Mesothelial cell of epicardium (in vitro differentiated cells): ENCODE data around the gene IKZF2. TPM values are rescaled to one million over a fixed set of nuclear protein-coding genes. Genes with fewer than 3 reads are reported as not detected.

Experiments
- DNase-seq, 2 experiments: peaks; one replicate each; pipeline ENCODE4 v3.0.0; 2021; ENCODE audit warnings: low spot score in 2 of 2; ENCODE audit not compliant: unreplicated experiment in 2 of 2
- H3K27ac Mint-ChIP-seq: 2 replicates; pipeline ENCODE4 v1.8.0; 2021; ENCODE audit warnings: mixed read lengths
- H3K27me3 Mint-ChIP-seq: 2 replicates; pipeline ENCODE4 v1.8.0; 2021; ENCODE audit warnings: low read depth, mixed read lengths
- H3K36me3 Mint-ChIP-seq: 2 replicates; pipeline ENCODE4 v1.8.0; 2021; ENCODE audit warnings: mixed read lengths
- H3K4me1 Mint-ChIP-seq: 2 replicates; pipeline ENCODE4 v1.8.0; 2021; ENCODE audit warnings: mixed read lengths
- H3K4me3 Mint-ChIP-seq: 2 replicates; pipeline ENCODE4 v1.8.0; 2021; ENCODE audit warnings: mild to moderate bottlenecking, moderate library complexity, mixed read lengths
- H3K9me3 Mint-ChIP-seq: 2 replicates; pipeline ENCODE4 v1.8.0; 2021; ENCODE audit warnings: mixed read lengths
- total RNA-seq: library from RNA; stranded (reverse); gene quantifications from 3 replicates; pipeline ENCODE4 v1.2.1, GENCODE V29; 2021
- TF ChIP-seq, protein P1 (sequence below): fragments of 200-600 bp; sonication (generic); IDR thresholded peaks from one replicate; pipeline ENCODE4 v1.5.0; 2021; ENCODE audit warnings: antibody characterized with exemption; ENCODE audit not compliant: unreplicated experiment

The IKZF2 gene
- total RNA-seq, 1 donor from 2014 or later: 44.8 TPM

- no peak for DNase-seq
- no peaks in the 10 kb centered on the region for H3K9me3 Mint-ChIP-seq
- H3K4me1 Mint-ChIP-seq: peaks cover 29% of the 10 kb centered on the region
- no peak overlapping the region for H3K4me3 Mint-ChIP-seq
- H3K27me3 Mint-ChIP-seq: no peaks in the 10 kb centered on the region
- peak overlapping the region; percentile 39 for H3K27ac Mint-ChIP-seq
- TF ChIP-seq, protein P1, sequence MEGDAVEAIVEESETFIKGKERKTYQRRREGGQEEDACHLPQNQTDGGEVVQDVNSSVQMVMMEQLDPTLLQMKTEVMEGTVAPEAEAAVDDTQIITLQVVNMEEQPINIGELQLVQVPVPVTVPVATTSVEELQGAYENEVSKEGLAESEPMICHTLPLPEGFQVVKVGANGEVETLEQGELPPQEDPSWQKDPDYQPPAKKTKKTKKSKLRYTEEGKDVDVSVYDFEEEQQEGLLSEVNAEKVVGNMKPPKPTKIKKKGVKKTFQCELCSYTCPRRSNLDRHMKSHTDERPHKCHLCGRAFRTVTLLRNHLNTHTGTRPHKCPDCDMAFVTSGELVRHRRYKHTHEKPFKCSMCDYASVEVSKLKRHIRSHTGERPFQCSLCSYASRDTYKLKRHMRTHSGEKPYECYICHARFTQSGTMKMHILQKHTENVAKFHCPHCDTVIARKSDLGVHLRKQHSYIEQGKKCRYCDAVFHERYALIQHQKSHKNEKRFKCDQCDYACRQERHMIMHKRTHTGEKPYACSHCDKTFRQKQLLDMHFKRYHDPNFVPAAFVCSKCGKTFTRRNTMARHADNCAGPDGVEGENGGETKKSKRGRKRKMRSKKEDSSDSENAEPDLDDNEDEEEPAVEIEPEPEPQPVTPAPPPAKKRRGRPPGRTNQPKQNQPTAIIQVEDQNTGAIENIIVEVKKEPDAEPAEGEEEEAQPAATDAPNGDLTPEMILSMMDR: no peak
- no peaks in the 10 kb centered on the region for H3K36me3 Mint-ChIP-seq
Observed at GRCh38 chr2:213107728-213108127, 43.7 kb downstream of the IKZF2 start.

DNA sequence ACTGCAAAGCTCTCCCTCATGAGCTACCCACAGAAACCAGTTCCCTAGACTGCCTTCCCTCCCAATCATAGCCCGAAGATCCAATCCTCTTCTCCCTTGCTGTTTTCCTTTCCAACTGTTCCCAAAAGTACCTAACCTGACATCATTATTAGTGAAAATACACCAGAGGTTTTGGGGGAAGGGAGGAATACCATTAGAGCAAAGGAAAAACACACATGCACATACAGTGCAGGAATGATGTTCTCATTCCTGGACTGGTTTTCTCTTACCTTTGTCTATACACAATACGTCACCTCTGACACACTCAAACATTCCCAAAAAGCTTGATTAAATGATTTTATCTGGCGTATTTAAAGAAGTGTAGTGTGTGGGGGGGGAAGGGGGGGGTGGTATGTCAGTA, 46.2 kb downstream of the IKZF2 start:
- H3K4me3 Mint-ChIP-seq: no peak overlapping the region
- TF ChIP-seq, protein P1: no peak

DNA sequence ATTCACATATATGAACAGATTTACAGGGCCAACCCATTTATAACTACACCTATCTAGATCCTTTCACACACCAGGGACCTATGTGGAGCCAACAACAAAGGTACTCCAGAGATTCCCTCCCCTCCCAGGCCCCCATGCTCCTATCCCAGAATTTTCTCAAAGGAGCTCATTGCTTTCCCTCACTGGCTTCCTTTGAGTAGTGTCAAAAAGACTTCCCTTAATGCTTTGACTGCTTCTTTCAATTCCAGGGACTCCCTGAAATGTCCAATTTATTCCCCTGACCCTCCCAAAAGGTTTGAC, 46.6 kb downstream of the IKZF2 start:
- peak overlapping the region; percentile 94 for H3K27ac Mint-ChIP-seq
- no peak overlapping the region for H3K4me3 Mint-ChIP-seq
- TF ChIP-seq, protein P1: no peak
- H3K36me3 Mint-ChIP-seq: no peaks in the 10 kb centered on the region
- peaks cover 33% of the 10 kb centered on the region for H3K4me1 Mint-ChIP-seq
- H3K27me3 Mint-ChIP-seq: no peaks in the 10 kb centered on the region
- no peaks in the 10 kb centered on the region for H3K9me3 Mint-ChIP-seq
- DNase-seq: no peak

More for the DNA sequence above, 46.2 kb downstream of the IKZF2 start:
- Mint-ChIP-seq H3K36me3 (no peaks in the 10 kb centered on the region), H3K4me1 (peaks cover 33% of the 10 kb centered on the region), H3K27ac (peak overlapping the region; percentile 94), H3K27me3 (no peaks in the 10 kb centered on the region), H3K9me3 (no peaks in the 10 kb centered on the region)
- DNase-seq: no peak

DNA sequence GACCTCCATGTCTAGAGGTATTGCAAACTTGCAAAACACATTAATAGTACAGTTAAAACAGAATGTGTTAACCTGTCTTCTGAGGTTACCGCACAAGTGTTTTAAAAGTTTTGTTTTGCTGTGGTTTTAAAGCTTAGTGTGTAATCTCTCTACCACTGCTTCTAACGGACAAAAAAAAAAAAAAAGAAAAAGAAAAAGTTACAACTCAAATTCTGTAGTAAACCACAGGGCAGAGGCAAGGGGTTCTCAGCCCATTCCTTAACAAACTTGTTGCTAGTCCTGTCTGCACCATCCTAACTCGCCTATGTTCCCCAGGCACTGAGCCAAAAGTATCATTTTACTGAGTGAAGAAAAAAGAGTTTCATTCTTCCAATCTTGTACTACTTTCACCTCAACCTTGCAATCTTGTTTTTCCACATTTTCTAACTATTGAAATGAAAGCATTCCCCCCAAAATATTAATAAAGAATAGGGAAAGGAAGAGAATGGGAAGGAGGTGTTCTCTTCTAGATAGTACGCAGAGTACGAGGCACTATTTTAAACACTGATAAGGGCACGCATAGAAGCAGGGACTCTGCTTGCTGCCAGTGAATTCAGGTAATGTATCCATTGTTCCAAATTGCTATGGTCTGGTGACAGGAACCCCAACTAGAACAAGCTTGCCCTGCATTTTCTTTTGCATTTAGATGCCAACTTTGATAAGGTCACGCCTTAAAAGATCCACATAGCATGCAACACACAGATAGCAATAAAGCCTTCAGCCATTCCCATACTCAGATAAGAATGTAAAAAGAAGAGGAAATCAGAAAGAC, 47.1 kb downstream of the IKZF2 start:
- Mint-ChIP-seq H3K27me3 (no peaks in the 10 kb centered on the region), H3K4me1 (peaks cover 33% of the 10 kb centered on the region), H3K4me3 (peak overlapping the region; percentile 40), H3K36me3 (no peaks in the 10 kb centered on the region), H3K9me3 (no peaks in the 10 kb centered on the region), H3K27ac (peak overlapping the region; percentile 94)
- no peak for DNase-seq
- TF ChIP-seq, protein P1: no peak

- no peak overlapping the region for H3K27ac Mint-ChIP-seq
Observed at GRCh38 chr2:213101692-213102460, 49.5 kb downstream of the IKZF2 start.

More at GRCh38 chr2:213101692-213102460, 49.5 kb downstream of the IKZF2 start:
- DNase-seq: no peak
- H3K4me1 Mint-ChIP-seq: peaks cover 29% of the 10 kb centered on the region
- no peak overlapping the region for H3K4me3 Mint-ChIP-seq
- no peaks in the 10 kb centered on the region for H3K27me3 Mint-ChIP-seq
- TF ChIP-seq, protein P1: no peak
- H3K36me3 Mint-ChIP-seq: no peaks in the 10 kb centered on the region
- H3K9me3 Mint-ChIP-seq: no peaks in the 10 kb centered on the region
